Stimulated activated CD4-positive, alpha-beta T cell treated with anti-CD3 and anti-CD28 coated beads, Interleukin-1b, Interleukin-23, amount 100 ng/mL, for 48 hours (primary cell): ENCODE results near the gene ADRB1.

ENCODE experiments used
- DNase-seq: peaks from one replicate; pipeline ENCODE4 v3.0.0-alpha.2; 2020

Gene ADRB1

DNA sequence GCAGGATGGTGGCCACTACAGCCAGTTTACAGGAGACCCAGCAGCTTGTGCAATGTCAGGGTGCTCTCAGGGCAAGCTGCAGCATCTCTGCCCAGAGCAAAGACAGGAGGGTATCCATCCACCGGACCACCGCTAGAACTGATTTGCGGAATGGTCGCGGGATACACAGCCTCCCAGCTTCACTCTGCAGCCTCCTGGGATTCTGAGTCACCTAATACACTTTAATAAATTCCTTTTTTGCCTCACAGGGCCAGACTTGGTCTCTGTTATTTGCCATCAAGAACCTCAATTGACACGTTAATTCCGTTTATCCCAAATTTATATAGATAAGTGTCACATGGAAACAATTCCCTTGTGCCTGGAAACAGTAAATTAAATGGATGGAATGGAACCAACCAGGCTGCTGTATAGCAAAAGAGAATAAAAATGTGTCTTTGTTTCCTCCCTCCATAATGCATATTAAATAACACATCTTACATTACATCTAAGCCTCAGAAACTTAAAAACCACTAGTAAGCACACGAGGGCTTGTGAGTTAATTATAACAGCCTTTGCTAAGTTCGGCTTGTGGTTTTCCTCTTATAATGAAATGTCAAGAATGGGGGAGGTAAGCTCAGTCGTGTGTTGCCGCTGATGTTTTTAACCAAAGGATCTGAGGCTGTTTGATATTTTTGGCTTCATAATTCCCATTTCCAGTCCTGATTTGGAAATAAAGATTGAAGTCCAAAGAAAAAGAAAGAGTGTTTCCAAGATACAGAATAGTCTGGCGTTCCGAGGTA lies 52.1 kb downstream of the ADRB1 start:
- DNase-seq, result no peak
